Sigmoid colon (tissue), 7 donors: ENCODE measurements around the gene TTN. TPM values are rescaled to one million over a fixed set of nuclear protein-coding genes. Genes with fewer than 3 reads are reported as not detected.

Source experiments
- DNase-seq: peaks from one replicate; pipeline ENCODE4 v3.0.0-alpha.2; 2019
- H3K27ac ChIP-seq, 4 donors: fragments of 200-600 bp; sonication (generic); one replicate each; pipeline ENCODE4 v1.5.1; 2016 to 2019; ENCODE audit warnings: mild to moderate bottlenecking in 1 of 4
- H3K27me3 ChIP-seq, 3 donors: fragments of 200-600 bp; sonication (generic); one replicate each; pipeline ENCODE4 v1.5.1; 2019; ENCODE audit warnings: mild to moderate bottlenecking in 1 of 3
- H3K36me3 ChIP-seq, 4 donors: fragments of 200-600 bp; sonication (generic); one replicate each; pipeline ENCODE4 v1.5.1; 2016 to 2019
- H3K4me1 ChIP-seq, 4 donors: fragments of 200-600 bp; sonication (generic); one replicate each; pipeline ENCODE4 v1.5.1; 2017 to 2019
- H3K4me3 ChIP-seq, 4 donors: fragments of 200-600 bp; sonication (generic); one replicate each; pipeline ENCODE4 v1.5.1; 2017 to 2019; ENCODE audit warnings: mild to moderate bottlenecking in 2 of 4, moderate library complexity in 1 of 4
- H3K9me3 ChIP-seq, 4 donors: fragments of 200-600 bp in 3 of 4; sonication (generic) in 3 of 4; one replicate each; pipeline versions ENCODE4 v1.5.1 to v1.6.1; 2013 to 2019
- CTCF ChIP-seq, 4 experiments: fragments of 450-650 bp in 3 of 4; fragments of 200-600 bp in 1 of 4; IDR thresholded peaks; one replicate each; pipeline ENCODE4 v1.5.1; 2016 to 2019; ENCODE audit warnings: antibody characterized with exemption in 4 of 4, mild to moderate bottlenecking in 3 of 4, moderate library complexity in 2 of 4
- EP300 ChIP-seq, 4 donors: sonication (generic); formaldehyde crosslinking; IDR thresholded peaks; one replicate each; pipeline ENCODE4 v1.6.1; 2017; ENCODE audit warnings: antibody characterized with exemption in 4 of 4
- POLR2A ChIP-seq, 2 donors: fragments of 450-650 bp; IDR thresholded peaks; one replicate each; pipeline ENCODE4 v1.6.1; 2016; ENCODE audit warnings: antibody characterized with exemption in 2 of 2, mild to moderate bottlenecking in 2 of 2, moderate library complexity in 2 of 2
- POLR2AphosphoS5 ChIP-seq, 4 donors: sonication (generic); formaldehyde crosslinking; IDR thresholded peaks; one replicate each; pipeline ENCODE4 v1.6.1; 2017; ENCODE audit warnings: antibody characterized with exemption in 4 of 4
- WGBS, 2 donors: extraction: QIAGEN DNeasy Blood & Tissue Kit; methylation state at CpG; one replicate each; pipeline ENCODE4 v1.1.7; 2013; 5-methylcytosine and 5-hydroxymethylcytosine counted together
- intact Hi-C: fragments of 100-400 bp; cut with DNase I; formaldehyde crosslinking; loops from one replicate; pipeline ENCODE4 v1.15.1; 2023
- polyA plus RNA-seq, 3 donors: library from polyadenylated mRNA; stranded (reverse); fragments of 200-250 nt; gene quantifications; one replicate each; pipeline ENCODE4 v1.2.3, GENCODE V29; 2013
- total RNA-seq, 4 donors: library from RNA; depleted of rRNA; stranded (reverse); fragments of >200 nt; gene quantifications; one replicate each; pipeline ENCODE4 v1.1.0, GENCODE V29; 2016
- donor health status: healthy with polysubstance abuse.
- donor health status: Bipolar disorder and iron deficiency.
- donor health status: healthy.

Gene TTN
- total and polyA plus RNA-seq, 7 donors = under 0.01 to 20.2 (median 6.7) TPM

GRCh38 chr2:178834086-178834485 lies 26.9 kb upstream of the TTN start:
- DNase-seq = no peak
- no peaks in the 10 kb centered on the region for H3K4me1 ChIP-seq
- H3K36me3 ChIP-seq = no peaks in the 10 kb centered on the region
- TF ChIP-seq POLR2AphosphoS5 (IDR thresholded peaks at IDR 0.05) (no peak), EP300 (IDR thresholded peaks at IDR 0.05) (no peak), POLR2A (IDR thresholded peaks at IDR 0.05) (no peak), CTCF (IDR thresholded peaks at IDR 0.05) (no peak)
- WGBS, 2 donors = 87 to 93% methylated on average over 9 of the region's 9 CpGs
- intact Hi-C loops = no loop called here
- no peak overlapping the region for H3K4me3 ChIP-seq
- no peak overlapping the region for H3K27ac ChIP-seq
- no peaks in the 10 kb centered on the region for H3K27me3 ChIP-seq
- H3K9me3 ChIP-seq = no peaks in the 10 kb centered on the region

GRCh38 chr2:178833382-178833781 lies 26.2 kb upstream of the TTN start:
- TF ChIP-seq CTCF (IDR thresholded peaks at IDR 0.05) = no peak
- no peak for TF ChIP-seq POLR2AphosphoS5 (IDR thresholded peaks at IDR 0.05)
- TF ChIP-seq EP300 (IDR thresholded peaks at IDR 0.05) = no peak
- TF ChIP-seq POLR2A (IDR thresholded peaks at IDR 0.05) = no peak
- Histone ChIP-seq H3K27ac (no peak overlapping the region), H3K4me3 (no peak overlapping the region), H3K9me3 (no peaks in the 10 kb centered on the region), H3K4me1 (no peaks in the 10 kb centered on the region), H3K36me3 (no peaks in the 10 kb centered on the region), H3K27me3 (no peaks in the 10 kb centered on the region)
- DNase-seq = no peak
- intact Hi-C loops = no loop called here
- WGBS, 2 donors = 77 to 87% methylated on average over 5 of the region's 5 CpGs

- Histone ChIP-seq H3K36me3 (no peaks in the 10 kb centered on the region), H3K27me3 (no peaks in the 10 kb centered on the region), H3K9me3 (no peaks in the 10 kb centered on the region), H3K27ac (no peak overlapping the region), H3K4me3 (no peak overlapping the region), H3K4me1 (no peaks in the 10 kb centered on the region)
- WGBS, 2 donors = 23 to 74% methylated on average over 2 of the region's 2 CpGs
- TF ChIP-seq POLR2A (IDR thresholded peaks at IDR 0.05) (no peak), POLR2AphosphoS5 (IDR thresholded peaks at IDR 0.05) (no peak), EP300 (IDR thresholded peaks at IDR 0.05) (no peak), CTCF (IDR thresholded peaks at IDR 0.05) (no peak)
- intact Hi-C loops = no loop called here
- no peak for DNase-seq
These were observed 23.2 kb upstream of the TTN start for GRCh38 chr2:178830451-178830850.

GRCh38 chr2:178829981-178830380 lies 22.8 kb upstream of the TTN start:
- Histone ChIP-seq H3K27me3 (no peaks in the 10 kb centered on the region), H3K27ac (no peak overlapping the region), H3K36me3 (no peaks in the 10 kb centered on the region), H3K4me3 (no peak overlapping the region), H3K9me3 (no peaks in the 10 kb centered on the region), H3K4me1 (no peaks in the 10 kb centered on the region)
- no peak for DNase-seq
- TF ChIP-seq CTCF (IDR thresholded peaks at IDR 0.05) (no peak), POLR2AphosphoS5 (IDR thresholded peaks at IDR 0.05) (no peak), POLR2A (IDR thresholded peaks at IDR 0.05) (no peak), EP300 (IDR thresholded peaks at IDR 0.05) (no peak)
- intact Hi-C loops = no loop called here
- 42 to 71% methylated on average over 3 of the region's 3 CpGs for WGBS, 2 donors

- H3K9me3 ChIP-seq = no peaks in the 10 kb centered on the region
- no peak for DNase-seq
- no peaks in the 10 kb centered on the region for H3K4me1 ChIP-seq
- no peak overlapping the region for H3K27ac ChIP-seq
- WGBS, 2 donors = 55 to 85% methylated on average over 3 of the region's 3 CpGs
- TF ChIP-seq EP300 (IDR thresholded peaks at IDR 0.05) (no peak), POLR2AphosphoS5 (IDR thresholded peaks at IDR 0.05) (no peak), POLR2A (IDR thresholded peaks at IDR 0.05) (no peak), CTCF (IDR thresholded peaks at IDR 0.05) (no peak)
- H3K36me3 ChIP-seq = no peaks in the 10 kb centered on the region
- H3K27me3 ChIP-seq = no peaks in the 10 kb centered on the region
- H3K4me3 ChIP-seq = no peak overlapping the region
- intact Hi-C loops = no loop called here
These were observed 22.2 kb upstream of the TTN start for GRCh38 chr2:178829299-178829960.
